ENCODE results near the gene UBL3.

UBL3 gene

DNA sequence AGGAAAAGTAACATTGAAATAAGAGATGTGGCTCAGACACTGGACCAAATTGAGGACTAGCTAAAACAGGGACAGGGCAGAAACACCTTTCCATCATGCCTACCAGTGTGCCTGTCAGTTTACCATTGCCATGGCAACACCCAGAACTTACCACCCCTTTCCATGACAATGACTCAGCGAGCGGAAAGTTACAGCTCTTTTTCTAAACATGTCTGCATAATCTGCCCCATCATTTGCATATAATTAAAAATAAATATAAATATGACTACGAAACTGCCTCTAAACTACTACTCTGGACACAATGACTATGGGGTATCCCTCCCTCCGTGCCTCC, 96.0 kb downstream of the UBL3 start:
- no peak for DNase-seq (ENCODE audit: low read depth)

DNA sequence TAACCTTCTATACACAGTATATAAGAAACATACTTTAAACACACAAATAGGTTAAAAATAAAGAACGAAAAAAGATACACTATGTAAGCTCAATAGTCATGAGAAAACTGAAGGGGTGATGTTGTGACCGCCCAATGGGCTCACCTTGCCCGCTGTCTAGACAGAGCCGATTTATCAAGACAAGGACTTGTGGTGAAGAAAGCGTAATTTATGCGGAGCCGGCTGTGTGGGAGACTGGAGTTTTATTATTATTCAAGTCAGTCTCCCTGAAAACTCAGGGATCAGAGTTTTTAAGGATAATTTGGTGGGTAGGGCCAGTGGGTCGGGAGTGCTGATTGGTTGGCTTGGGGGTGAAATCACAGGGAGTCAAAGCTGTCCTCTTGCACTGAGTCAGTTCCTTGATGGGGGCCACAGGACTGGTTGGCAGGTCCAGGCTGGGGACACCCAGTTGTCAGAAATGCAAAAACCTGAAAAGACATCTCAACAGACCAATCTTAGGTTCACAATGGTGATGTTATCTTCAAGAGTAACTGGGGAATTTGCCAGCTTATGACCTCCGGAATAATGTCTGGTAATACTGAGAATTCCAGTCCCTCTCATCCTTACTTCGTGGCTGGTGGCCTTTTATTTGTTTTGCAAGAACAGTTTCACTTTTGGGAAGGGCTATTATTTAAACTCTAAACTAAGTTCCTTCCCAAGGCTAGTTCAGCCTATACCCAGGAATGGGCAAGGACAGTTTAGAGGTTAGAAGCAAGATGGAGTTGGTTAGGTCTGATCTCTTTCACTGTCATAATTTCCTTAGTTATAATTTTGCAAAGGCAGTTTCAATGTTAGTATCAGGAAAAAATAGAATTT, 96.6 kb downstream of the UBL3 start:
- no peak for DNase-seq (ENCODE audit: low read depth)

DNA sequence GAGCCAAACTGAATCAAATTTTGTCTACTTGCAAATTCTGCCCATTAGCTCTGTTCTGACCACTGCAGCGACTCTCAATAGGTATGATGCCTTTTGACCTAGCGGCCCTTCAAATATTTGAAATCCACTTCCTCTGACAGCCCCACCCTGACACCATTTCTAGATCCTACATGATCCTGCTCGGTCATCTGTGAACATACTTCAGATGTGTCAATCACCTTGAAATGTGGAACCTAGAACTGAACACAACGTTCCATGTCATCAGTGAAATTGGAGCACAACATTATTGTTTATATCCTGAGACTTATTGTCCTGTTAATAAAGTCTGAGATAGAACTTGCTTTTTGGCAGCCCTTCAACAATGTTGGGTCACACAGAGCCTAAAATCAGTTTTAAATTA, 98.2 kb downstream of the UBL3 start:
- no peak for DNase-seq (ENCODE audit: low read depth)

DNA sequence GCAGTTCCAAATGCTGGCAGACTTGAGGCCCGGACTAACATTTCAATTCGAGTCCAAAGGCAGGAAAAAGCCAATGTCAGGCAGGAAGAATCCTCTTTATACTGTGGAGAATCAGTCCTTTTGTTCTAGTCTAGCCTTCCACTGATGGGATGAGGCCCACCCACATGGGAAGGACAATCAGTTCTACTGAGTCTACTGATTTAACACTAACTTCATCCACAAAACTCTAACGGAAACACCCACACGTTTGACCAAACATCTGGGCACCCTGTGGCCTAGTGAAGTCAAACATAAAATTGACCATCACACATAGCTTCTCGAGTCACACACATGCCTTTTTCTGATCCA, 100.3 kb downstream of the UBL3 start:
- DNase-seq (ENCODE audit: low read depth) = no peak

DNA sequence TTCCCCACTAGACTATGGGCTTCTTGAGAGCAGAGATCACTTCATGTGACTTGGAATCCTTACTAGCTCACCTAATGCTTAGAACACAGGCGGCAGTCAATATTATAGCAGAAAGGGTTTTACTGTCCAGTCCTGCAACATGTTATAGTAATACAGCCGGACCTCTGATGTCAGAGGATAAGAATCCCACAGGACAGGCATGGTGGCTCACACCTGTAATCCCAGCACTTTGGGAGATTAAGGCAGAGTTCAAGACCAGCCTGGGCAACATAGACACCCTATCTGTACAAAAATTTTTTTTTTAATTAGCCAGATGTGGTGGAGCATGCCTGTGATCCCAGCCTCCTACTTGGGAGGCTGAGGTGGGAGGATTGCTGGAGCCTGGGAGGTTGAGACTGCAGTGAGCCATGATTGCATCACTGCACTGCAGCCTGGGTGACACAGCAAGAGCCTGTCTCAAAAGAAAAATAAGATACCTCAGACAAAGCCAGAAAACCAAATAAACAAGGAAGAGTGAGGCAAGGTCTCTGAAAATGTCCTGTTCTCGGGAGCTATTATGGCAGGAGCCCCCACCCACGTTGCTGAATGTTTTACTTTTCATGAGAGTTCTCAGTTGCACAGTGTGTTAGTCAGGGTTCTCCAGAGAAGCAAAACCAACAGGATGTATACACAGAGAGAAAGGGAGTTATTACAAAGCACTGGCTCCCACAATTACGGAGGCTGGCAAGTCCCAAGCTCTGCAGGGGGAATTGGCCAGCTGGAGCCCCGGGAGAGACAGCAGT, 100.8 kb downstream of the UBL3 start:
- no peak for DNase-seq (ENCODE audit: low read depth)

DNA sequence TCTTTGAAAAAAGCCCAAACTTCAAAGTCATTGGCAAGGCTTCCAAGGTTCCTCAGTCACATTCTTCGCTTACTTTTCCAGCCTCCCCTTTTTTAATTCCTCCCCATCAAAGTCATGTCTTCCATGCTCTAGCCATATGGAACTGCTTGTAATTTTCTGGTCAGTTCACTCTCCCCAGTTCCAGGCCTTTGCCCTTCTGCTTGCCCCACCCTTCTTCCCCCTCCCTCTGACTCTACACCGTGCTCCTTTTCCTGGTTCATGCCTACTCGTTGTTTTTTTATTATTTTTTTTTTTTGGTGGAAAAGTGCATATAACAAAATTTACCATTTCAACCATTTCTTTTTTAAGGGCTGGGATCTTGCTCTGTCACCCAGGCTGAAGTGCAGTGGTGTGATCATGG, 102.3 kb downstream of the UBL3 start:
- no peak for DNase-seq (ENCODE audit: low read depth)

DNA sequence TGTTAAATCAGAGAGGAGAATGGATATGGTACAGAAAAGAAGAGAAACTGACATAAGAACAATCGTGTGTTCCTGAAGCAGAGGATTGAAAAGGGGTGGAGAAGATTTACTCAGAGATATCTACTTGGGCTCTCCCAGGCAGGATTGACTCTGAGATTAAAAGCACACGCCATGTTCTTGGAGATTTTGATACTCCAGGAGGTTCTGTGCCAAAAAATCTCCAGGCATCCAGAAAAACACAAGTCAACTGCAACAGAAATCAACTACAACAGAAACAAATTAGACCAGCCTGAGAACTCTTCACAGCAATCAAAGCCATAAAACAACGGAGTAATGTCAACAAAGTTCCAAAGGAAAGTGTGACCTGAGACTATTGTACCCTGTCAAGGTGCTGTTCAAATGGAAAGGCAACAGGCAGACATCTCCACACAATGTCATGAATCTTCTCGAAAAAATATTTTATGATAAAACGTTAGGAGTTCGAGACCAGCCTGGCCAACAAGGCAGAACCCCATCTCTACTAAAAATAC, 104.2 kb downstream of the UBL3 start:
- no peak for DNase-seq (ENCODE audit: low read depth)

DNA sequence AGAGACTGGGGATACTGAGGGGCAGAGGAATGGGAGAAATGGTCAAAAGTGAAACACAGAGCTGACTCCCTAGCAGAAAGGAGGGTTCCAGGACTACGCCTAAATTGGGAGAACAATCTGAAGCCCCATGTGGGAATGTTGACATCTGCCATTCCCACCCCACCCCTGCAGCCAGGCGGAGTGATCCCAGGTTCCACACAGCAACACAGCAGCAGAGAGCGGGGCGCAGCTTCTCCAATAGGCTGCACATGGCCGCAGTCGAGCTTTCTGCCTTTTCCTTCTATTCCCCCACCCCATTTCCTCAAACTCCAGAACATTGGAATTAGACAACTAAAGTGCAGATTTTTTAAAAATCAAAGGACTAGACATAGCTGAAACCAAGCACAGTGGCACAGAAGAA, 104.7 kb downstream of the UBL3 start:
- DNase-seq (ENCODE audit: low read depth) = no peak

DNA sequence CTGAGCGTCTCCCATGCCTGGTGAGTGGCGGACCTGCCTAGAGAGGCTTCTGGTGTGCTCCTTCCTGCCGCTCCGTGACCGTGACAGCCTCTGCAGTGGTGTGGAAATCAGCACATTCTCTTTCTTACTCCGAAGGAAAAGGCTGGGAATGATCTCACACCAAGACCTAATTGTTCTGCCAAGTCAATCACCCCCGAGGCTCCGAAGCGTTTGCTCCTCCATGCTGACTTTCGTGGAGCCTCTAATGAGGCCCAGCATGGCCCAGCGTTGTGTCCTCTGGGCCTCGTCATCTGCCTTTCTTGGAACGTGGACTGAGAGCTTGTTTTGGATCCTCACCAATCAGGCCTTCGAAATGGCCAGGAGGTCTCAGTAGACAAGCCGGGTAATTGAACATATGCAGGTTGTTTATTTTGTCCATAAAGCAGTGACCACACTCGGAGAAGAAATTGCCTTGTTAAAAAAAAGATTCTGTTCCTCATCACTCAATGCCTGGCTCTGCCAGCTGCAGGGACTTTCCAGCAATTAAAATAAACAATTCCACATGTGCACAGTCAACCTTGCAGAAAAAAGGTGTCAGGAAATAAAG, 107.1 kb downstream of the UBL3 start:
- DNase-seq (ENCODE audit: low read depth) = no peak

DNA sequence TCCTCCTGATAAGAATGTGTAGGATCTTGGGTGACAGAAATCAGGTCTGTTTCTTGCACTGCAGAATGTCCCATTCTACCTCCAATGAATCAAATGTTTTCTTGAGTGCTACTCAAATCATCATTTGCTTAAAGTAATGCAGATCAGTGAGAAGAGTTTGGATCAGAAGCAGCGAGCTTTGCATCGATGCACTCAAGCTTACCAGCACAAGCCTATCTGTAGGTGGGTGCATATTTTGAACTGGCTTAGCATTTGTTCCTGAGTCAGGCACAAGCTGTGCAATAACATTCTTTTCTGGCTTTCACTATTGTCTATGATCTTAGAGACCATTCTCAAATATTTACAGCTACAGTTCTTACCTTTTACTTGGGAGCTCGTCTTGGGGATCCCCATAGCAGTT, 109.5 kb downstream of the UBL3 start:
- DNase-seq (ENCODE audit: low read depth) = no peak

DNA sequence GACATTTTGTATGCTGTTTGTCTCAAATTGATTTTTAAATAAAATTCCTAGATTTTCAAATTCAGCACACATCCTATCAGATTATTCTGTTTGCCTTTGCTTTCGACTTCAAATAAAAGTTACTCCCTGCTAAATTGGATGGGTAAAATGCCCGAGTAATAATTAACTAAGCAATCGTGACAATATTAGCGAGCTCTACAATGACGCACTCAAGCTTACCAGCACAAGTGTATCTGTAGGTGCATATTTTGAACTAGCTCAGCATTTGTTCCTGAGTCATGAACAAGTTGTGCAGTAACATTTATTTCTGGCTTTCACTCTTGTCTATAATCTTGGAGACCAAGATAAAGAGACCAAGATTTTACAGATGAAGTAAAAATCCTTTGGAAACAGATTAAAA, 113.4 kb downstream of the UBL3 start:
- DNase-seq (ENCODE audit: low read depth) = no peak

DNA sequence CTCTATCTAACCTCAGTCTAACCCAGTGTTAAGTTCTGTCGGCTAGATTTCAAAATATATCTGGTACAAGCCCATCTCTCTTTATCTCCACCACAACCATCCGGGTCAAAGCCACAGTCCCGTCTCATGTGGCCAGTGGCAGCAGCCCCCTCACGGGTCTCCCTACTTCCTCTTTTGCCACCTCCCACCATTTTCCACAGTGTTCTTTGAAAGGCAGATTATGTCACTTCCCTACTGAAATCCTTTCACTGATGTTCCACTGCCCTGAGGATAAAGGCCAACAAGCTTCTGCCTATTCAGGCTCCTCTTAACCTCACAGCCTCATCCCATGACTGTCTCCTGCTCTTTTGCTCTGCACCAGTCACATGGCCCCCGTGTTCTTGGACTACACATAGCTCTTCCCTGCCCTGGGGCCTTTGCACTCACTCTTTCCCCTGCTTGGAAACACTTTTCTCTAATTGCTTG, 117.2 kb downstream of the UBL3 start:
- DNase-seq (ENCODE audit: low read depth) = no peak

DNA sequence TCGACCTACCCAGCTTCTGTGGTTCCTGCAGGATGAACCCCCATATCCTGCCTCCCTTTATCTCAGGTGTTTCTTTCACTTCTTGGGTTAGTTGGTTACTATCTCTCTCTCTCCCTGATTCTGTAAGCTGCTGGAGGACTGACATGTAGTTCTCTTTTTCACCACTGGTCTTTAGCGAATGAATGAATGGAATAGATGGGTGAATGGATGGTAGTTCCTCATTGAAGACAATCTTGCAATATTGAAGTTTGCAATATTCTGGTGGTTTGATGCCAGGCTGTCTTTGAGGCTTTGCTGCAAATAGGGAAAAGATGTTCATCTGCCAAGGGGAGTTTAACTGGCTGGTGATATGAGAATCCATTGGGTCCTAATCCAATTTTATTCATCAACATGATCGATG, 120.2 kb downstream of the UBL3 start:
- no peak for DNase-seq (ENCODE audit: low read depth)

DNA sequence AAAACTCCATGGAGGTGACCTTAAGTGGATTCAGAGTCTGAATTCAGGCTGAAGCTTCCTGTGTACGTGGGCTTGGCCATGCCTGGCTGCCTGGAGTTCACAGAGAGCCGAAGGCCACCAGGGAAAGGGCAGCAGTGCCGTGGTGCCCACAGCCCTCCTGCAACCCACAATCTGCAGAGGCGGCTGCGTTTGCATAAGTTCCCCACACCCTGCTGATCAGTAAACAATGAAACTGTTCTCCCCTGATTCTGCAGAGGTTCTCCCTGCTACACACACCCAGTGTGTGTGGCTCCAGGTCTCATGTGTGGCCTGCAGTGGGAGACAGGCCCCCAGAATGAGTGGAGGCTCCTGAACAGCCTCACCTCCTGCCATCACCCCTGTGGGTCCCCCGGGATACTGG, 128.0 kb downstream of the UBL3 start:
- no peak for DNase-seq (ENCODE audit: low read depth)

DNA sequence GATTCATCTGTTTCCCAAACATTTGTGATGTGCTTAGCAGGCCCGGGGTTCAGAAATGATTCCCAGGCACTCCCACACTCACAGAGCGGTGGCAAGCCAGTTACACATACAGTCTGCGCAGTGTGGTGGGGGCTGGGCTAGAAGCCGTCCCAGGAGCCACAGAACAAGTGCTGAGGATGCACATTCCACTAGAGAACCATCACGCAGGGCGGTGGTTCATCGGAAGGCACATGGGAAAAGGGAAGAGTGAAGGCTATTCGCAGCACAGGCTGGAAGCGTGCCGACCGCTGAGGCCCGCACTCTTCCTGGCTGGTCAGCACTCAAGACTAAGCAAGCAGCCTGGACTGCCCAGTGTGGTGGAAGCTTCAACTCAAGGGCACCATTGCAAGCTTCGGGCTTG, 128.7 kb downstream of the UBL3 start:
- no peak for DNase-seq (ENCODE audit: low read depth)

DNA sequence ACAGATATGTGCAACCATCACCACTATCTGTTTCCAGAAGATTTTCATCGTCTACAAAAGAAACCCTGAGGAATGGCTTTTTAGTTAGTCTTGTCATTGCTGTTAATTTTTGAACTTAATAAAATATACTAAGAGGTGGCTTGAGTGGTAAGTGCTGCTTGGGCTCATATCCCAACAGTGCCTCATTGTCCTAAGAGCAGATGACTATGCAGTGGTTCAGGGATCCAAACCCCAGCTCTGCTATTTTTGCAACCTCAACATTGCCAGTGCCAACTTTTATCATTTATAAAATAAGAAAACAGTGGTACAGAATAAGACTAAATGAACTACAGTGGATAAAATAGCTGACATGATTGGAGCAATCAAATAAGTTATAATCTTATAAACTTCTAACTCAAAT, 131.7 kb downstream of the UBL3 start:
- no peak for DNase-seq (ENCODE audit: low read depth)

DNA sequence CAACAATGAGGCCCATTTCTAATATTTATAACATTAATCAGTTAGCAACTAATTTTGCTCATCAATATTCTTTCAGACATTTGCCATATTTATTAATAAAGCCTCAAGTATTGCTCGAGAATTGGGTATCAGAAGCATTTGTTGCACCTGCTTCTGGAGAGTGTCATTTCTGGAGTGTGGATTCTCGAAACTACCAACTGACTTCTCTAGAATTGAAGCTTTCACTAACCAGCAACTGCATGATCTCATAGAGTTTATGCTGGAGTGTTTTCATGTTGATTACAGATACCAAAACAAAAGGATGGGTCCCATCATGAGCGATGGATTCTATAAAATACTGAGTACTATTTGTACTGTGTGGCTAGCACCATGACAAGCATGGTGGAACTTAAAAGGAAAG, 133.9 kb downstream of the UBL3 start:
- DNase-seq (ENCODE audit: low read depth) = no peak
